HCT116 (cell line): ENCODE results near the gene ASCL2. TPM values are rescaled to one million over a fixed set of nuclear protein-coding genes. Genes with fewer than 3 reads are reported as not detected.

ENCODE experiments used
- ATAC-seq: fragments of 200-7000 bp; cut with Tn5 transposase; 2 replicates; pipeline ENCODE4 v1.9.1; 2020; ENCODE audit warnings: mild to moderate bottlenecking, moderate library complexity
- BruUV-seq: library from RNA; stranded (reverse); fragments of 400-500 nt; replicated peaks from 2 replicates; lab custom pipeline; 2021; lab: Mats Ljungman, UMichigan
- CTCF ChIA-PET: fragments of 300-600 bp; sonication (Branson Sonifier 250); formaldehyde crosslinking; loops from one replicate; lab custom pipeline; 2021; ENCODE audit warnings: antibody characterized with exemption; lab: Charles Lee
- POLR2A ChIA-PET: fragments of 300-600, 350-600 bp; sonication (Branson Sonifier 250); formaldehyde crosslinking; loops from one replicate; lab custom pipeline; 2021; ENCODE audit warnings: antibody characterized with exemption; lab: Charles Lee
- RAD21 ChIA-PET, 2 experiments: fragments of 300-600 bp; sonication (Branson Sonifier 250); formaldehyde crosslinking; loops; one replicate each; lab custom pipeline; 2023; ENCODE audit warnings: low total read pairs in 2 of 2; ENCODE audit not compliant: uncharacterized antibody in 2 of 2, unreplicated experiment in 2 of 2, low non-redundant PET in 1 of 2; lab: Charles Lee
- DNase-seq: peaks from one replicate; pipeline ENCODE4 v3.0.0-alpha.2; 2010; ENCODE audit warnings: low read depth, low spot score
- H2AFZ ChIP-seq: fragments of 200-600 bp; shearing (Covaris generic), sonication (generic); 2 replicates; pipeline ENCODE4 v1.6.1; 2017; ENCODE audit warnings: low read depth, mixed run types, mixed read lengths, antibody characterized with exemption, low read length; ENCODE audit not compliant: poor library complexity, severe bottlenecking
- H3K27ac ChIP-seq: 2 replicates; pipeline ENCODE4 v1.5.1; 2012; ENCODE audit warnings: low read depth, low read length
- H3K27me3 ChIP-seq: fragments of 200-600 bp; sonication (generic); 2 replicates; pipeline ENCODE4 v1.6.1; 2016; ENCODE audit warnings: mixed run types, low read length, mixed read lengths; ENCODE audit not compliant: insufficient read depth
- H3K36me3 ChIP-seq, 2 experiments: fragments of 200-500 bp in 1 of 2; fragments of 200-600 bp in 1 of 2; sonication (Bioruptor generic) in 1 of 2; sonication (generic) in 1 of 2; 2 replicates each; pipeline versions ENCODE4 v1.5.1 to v1.6.1; 2014 to 2016; ENCODE audit warnings: low read length in 2 of 2, inconsistent platforms in 1 of 2, mixed read lengths in 1 of 2, mixed run types in 1 of 2; ENCODE audit not compliant: insufficient read depth in 2 of 2, control insufficient read depth in 1 of 2
- H3K4me1 ChIP-seq, 2 experiments: fragments of 200-600 bp in 1 of 2; sonication (generic) in 1 of 2; 2 replicates each; pipeline versions ENCODE4 v1.5.1 to v1.6.1; 2012 to 2017; ENCODE audit warnings: low read length in 2 of 2, inconsistent platforms in 1 of 2, mild to moderate bottlenecking in 1 of 2, mixed read lengths in 1 of 2, mixed run types in 1 of 2, moderate library complexity in 1 of 2; ENCODE audit not compliant: insufficient read depth in 2 of 2, control insufficient read depth in 1 of 2
- H3K4me2 ChIP-seq: fragments of 200-600 bp; sonication (generic); 2 replicates; pipeline ENCODE4 v1.6.1; 2017; ENCODE audit warnings: mixed run types, low read length, mixed read lengths
- H3K4me3 ChIP-seq, 2 experiments: fragments of 200-600 bp in 1 of 2; sonication (generic) in 1 of 2; replicated peaks in 1 of 2; 2 replicates each; pipeline ENCODE4 v1.5.1; 2011 to 2016; ENCODE audit warnings: low read length in 2 of 2, control low read depth in 1 of 2, low read depth in 1 of 2, mild to moderate bottlenecking in 1 of 2, mixed read lengths in 1 of 2, mixed run types in 1 of 2
- H3K79me2 ChIP-seq: fragments of 200-600 bp; sonication (generic); 2 replicates; pipeline ENCODE4 v1.6.1; 2017; ENCODE audit warnings: mild to moderate bottlenecking, mixed run types, low read length, moderate library complexity, mixed read lengths; ENCODE audit not compliant: insufficient read depth
- H3K9ac ChIP-seq: fragments of 200-600 bp; sonication (generic); 2 replicates; pipeline ENCODE4 v1.6.1; 2016; ENCODE audit warnings: low read length, mixed read lengths
- H3K9me2 ChIP-seq: fragments of 200-600 bp; sonication (generic), shearing (Covaris generic); 2 replicates; pipeline ENCODE4 v1.6.1; 2017; ENCODE audit warnings: mixed run types, mild to moderate bottlenecking, moderate library complexity; ENCODE audit not compliant: insufficient read depth
- H3K9me3 ChIP-seq, 2 experiments: fragments of 200-500 bp in 1 of 2; fragments of 200-600 bp in 1 of 2; sonication (Bioruptor generic) in 1 of 2; sonication (generic) in 1 of 2; 2 replicates each; pipeline ENCODE4 v1.6.1; 2014 to 2017; ENCODE audit warnings: low read length in 2 of 2, mixed read lengths in 2 of 2, inconsistent platforms in 1 of 2, low read depth in 1 of 2, mild to moderate bottlenecking in 1 of 2, mixed run types in 1 of 2, moderate library complexity in 1 of 2; ENCODE audit not compliant: control insufficient read depth in 1 of 2, insufficient read depth in 1 of 2
- H4K20me1 ChIP-seq: fragments of 200-600 bp; sonication (generic), shearing (Covaris generic); 2 replicates; pipeline ENCODE4 v1.6.1; 2017; ENCODE audit warnings: mixed run types, mild to moderate bottlenecking, moderate library complexity; ENCODE audit not compliant: insufficient read depth
- ATF3 ChIP-seq: IDR thresholded peaks from 2 replicates; pipeline ENCODE4 v1.6.1; 2012
- CBX3 ChIP-seq: IDR thresholded peaks from 2 replicates; pipeline ENCODE4 v1.6.1; 2012; ENCODE audit warnings: low read depth
- CEBPB ChIP-seq: IDR thresholded peaks from 2 replicates; pipeline ENCODE4 v1.6.1; 2012; ENCODE audit warnings: low read depth
- CTCF ChIP-seq, 3 experiments: fragments of 200-600 bp in 1 of 3; sonication (generic) in 1 of 3; IDR thresholded peaks in 2 of 3; conservative IDR thresholded peaks in 1 of 3; 2 replicates each; pipeline ENCODE4 v1.5.1; 2012 to 2017; ENCODE audit warnings: low read depth in 2 of 3, low read length in 2 of 3, antibody characterized with exemption in 1 of 3, borderline replicate concordance in 1 of 3, control low read depth in 1 of 3, mild to moderate bottlenecking in 1 of 3, mixed read lengths in 1 of 3, mixed run types in 1 of 3, moderate library complexity in 1 of 3; ENCODE audit not compliant: insufficient read depth in 1 of 3
- ELF1 ChIP-seq: IDR thresholded peaks from 2 replicates; pipeline ENCODE4 v1.6.1; 2012; ENCODE audit warnings: low read depth, borderline replicate concordance
- EZH2phosphoT487 ChIP-seq: fragments of 200-600 bp; IDR thresholded peaks from 2 replicates; pipeline ENCODE4 v1.6.1; 2018; ENCODE audit warnings: antibody characterized with exemption, borderline replicate concordance
- FOSL1 ChIP-seq: IDR thresholded peaks from 2 replicates; pipeline ENCODE4 v1.6.1; 2012; ENCODE audit warnings: low read depth
- JUND ChIP-seq: IDR thresholded peaks from 2 replicates; pipeline ENCODE4 v1.6.1; 2012
- MAX ChIP-seq: IDR thresholded peaks from 2 replicates; pipeline ENCODE4 v1.6.1; 2012
- POLR2AphosphoS5 ChIP-seq: IDR thresholded peaks from 2 replicates; pipeline ENCODE4 v1.6.1; 2011; ENCODE audit warnings: mild to moderate bottlenecking, low read depth, low read length, moderate library complexity
- RAD21 ChIP-seq: IDR thresholded peaks from 2 replicates; pipeline ENCODE4 v1.6.1; 2012; ENCODE audit warnings: low read depth, mild to moderate bottlenecking
- REST ChIP-seq: IDR thresholded peaks from 2 replicates; pipeline ENCODE4 v1.6.1; 2012; ENCODE audit warnings: low read depth
- SIN3A ChIP-seq: IDR thresholded peaks from 2 replicates; pipeline ENCODE4 v1.6.1; 2012; ENCODE audit warnings: low read depth
- SRF ChIP-seq: IDR thresholded peaks from 2 replicates; pipeline ENCODE4 v1.6.1; 2012; ENCODE audit warnings: low read depth
- ZFX ChIP-seq: fragments of 450-650 bp; IDR thresholded peaks from 2 replicates; pipeline ENCODE4 v1.6.1; 2017
- intact Hi-C: fragments of 100-400 bp; cut with micrococcal nuclease; formaldehyde crosslinking; loops from 2 replicates; pipeline ENCODE4 v1.10.0; 2022
- total RNA-seq: library from RNA; stranded (reverse); gene quantifications from one replicate; pipeline ENCODE4 v1.2.1, GENCODE V29; 2021; ENCODE audit not compliant: unreplicated experiment

Gene ASCL2
- total RNA-seq, 1 experiment from 2014 or later, result not detected

- POLR2A ChIA-PET, result no interaction called here
- CTCF ChIA-PET, result no interaction called here
- TF ChIP-seq ZFX (no peak), MAX (no peak), ATF3 (no peak), SIN3A (no peak), EZH2phosphoT487 (no peak), RAD21 (no peak), CTCF (IDR thresholded peaks at IDR 0.05 in 2 of 3, conservative IDR thresholded peaks at IDR 0.05 in 1 of 3; ENCODE audit: borderline replicate concordance in 1 of 3, insufficient read depth in 1 of 3, low read depth in 2 of 3, low read length in 2 of 3) (no peak), JUND (no peak), REST (no peak), SRF (no peak), CEBPB (no peak), FOSL1 (no peak), POLR2AphosphoS5 (no peak), ELF1 (no peak), CBX3 (no peak)
- Histone ChIP-seq H3K36me3 (no peaks in the 10 kb centered on the region), H3K9me3 (no peaks in the 10 kb centered on the region), H3K27me3 (no peaks in the 10 kb centered on the region), H3K4me3 (no peak overlapping the region), H4K20me1 (no peaks in the 10 kb centered on the region), H2AFZ (no peak overlapping the region), H3K9ac (no peak overlapping the region), H3K9me2 (no peaks in the 10 kb centered on the region), H3K27ac (no peak overlapping the region), H3K4me2 (no peak overlapping the region), H3K4me1 (peaks cover 0 to 3% of the 10 kb centered on the region in 2 experiments; a peak in 1 of 4 replicates), H3K79me2 (no peaks in the 10 kb centered on the region)
- BruUV-seq, result no TSS peak
- intact Hi-C loops, result no loop called here
- RAD21 ChIA-PET, result no interaction called here
- ATAC-seq (no peak), DNase-seq (no peak)
Measured at GRCh38 chr11:2256293-2256913, 14.0 kb downstream of the ASCL2 start.
